Measurements from ENCODE around the gene UCHL5.
A peak's percentile ranks its signal among the peaks of the same experiment; 100 is the strongest.

UCHL5 gene

DNA sequence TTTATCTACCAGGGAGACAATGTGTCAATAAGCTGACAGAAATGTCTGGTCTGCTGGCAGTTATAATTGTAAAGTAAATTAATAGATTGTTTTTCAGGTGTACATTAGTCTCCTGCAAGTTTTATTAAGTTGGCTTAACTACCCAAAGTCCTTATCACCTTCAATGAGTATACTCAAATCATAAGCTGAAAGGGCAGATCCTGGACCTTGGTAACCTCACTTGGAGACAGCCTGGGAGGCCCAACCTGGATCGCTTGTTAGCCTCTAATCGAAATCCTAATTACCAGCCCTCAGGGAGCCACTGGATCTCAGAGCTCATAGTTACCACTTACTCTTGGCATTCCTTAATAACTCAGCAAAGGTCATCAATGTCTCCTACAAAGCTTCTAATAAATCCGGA lies 49.7 kb downstream of the UCHL5 start:
- no peaks in the 10 kb centered on the region for H3K27me3 ChIP-seq (ENCODE audit: insufficient read depth, poor library complexity, severe bottlenecking)
- TF ChIP-seq SPI1 (IDR thresholded peaks at IDR 0.05; ENCODE audit: borderline replicate concordance, low read depth) (no peak), GABPA (IDR thresholded peaks at IDR 0.05; ENCODE audit: low read depth) (no peak), POLR2AphosphoS5 (IDR thresholded peaks at IDR 0.05; ENCODE audit: low read depth) (no peak)
- TF ChIP-seq, protein P1, sequence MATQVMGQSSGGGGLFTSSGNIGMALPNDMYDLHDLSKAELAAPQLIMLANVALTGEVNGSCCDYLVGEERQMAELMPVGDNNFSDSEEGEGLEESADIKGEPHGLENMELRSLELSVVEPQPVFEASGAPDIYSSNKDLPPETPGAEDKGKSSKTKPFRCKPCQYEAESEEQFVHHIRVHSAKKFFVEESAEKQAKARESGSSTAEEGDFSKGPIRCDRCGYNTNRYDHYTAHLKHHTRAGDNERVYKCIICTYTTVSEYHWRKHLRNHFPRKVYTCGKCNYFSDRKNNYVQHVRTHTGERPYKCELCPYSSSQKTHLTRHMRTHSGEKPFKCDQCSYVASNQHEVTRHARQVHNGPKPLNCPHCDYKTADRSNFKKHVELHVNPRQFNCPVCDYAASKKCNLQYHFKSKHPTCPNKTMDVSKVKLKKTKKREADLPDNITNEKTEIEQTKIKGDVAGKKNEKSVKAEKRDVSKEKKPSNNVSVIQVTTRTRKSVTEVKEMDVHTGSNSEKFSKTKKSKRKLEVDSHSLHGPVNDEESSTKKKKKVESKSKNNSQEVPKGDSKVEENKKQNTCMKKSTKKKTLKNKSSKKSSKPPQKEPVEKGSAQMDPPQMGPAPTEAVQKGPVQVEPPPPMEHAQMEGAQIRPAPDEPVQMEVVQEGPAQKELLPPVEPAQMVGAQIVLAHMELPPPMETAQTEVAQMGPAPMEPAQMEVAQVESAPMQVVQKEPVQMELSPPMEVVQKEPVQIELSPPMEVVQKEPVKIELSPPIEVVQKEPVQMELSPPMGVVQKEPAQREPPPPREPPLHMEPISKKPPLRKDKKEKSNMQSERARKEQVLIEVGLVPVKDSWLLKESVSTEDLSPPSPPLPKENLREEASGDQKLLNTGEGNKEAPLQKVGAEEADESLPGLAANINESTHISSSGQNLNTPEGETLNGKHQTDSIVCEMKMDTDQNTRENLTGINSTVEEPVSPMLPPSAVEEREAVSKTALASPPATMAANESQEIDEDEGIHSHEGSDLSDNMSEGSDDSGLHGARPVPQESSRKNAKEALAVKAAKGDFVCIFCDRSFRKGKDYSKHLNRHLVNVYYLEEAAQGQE (IDR thresholded peaks at IDR 0.05; ENCODE audit: insufficient replicate concordance, low read depth) = no peak
- TF ChIP-seq, protein P2, sequence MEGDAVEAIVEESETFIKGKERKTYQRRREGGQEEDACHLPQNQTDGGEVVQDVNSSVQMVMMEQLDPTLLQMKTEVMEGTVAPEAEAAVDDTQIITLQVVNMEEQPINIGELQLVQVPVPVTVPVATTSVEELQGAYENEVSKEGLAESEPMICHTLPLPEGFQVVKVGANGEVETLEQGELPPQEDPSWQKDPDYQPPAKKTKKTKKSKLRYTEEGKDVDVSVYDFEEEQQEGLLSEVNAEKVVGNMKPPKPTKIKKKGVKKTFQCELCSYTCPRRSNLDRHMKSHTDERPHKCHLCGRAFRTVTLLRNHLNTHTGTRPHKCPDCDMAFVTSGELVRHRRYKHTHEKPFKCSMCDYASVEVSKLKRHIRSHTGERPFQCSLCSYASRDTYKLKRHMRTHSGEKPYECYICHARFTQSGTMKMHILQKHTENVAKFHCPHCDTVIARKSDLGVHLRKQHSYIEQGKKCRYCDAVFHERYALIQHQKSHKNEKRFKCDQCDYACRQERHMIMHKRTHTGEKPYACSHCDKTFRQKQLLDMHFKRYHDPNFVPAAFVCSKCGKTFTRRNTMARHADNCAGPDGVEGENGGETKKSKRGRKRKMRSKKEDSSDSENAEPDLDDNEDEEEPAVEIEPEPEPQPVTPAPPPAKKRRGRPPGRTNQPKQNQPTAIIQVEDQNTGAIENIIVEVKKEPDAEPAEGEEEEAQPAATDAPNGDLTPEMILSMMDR (IDR thresholded peaks at IDR 0.05; ENCODE audit: insufficient read depth, low read length) = no peak
- DNase-seq (ENCODE audit: low read depth in 1 of 2, low spot score in 1 of 2) = no peak
- no peak overlapping the region for H3K27ac ChIP-seq (replicated peaks)
- no peak overlapping the region for H3K4me3 ChIP-seq (replicated peaks; ENCODE audit: insufficient read depth, low read length)

DNA sequence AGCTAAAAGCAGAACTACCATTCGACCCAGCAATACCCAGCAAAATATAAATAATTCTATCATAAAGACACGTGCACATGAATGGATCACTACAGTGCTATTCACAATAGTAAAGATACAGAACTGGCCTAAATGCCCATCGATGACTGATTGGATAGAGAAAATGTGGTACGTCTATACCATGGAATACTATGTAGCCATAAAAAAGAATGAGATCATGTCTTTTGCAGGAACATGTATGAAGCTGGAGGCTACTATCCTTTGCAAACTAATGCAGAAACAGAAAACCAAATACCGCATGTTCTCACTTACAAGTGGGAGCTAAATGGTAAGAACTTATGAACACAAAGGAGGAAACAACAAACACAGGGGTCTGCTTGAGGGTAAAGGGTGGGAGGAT lies 53.4 kb downstream of the UCHL5 start:
- no peaks in the 10 kb centered on the region for H3K27me3 ChIP-seq (ENCODE audit: insufficient read depth, poor library complexity, severe bottlenecking)
- DNase-seq (ENCODE audit: low read depth in 1 of 2, low spot score in 1 of 2) = no peak
- no peak overlapping the region for H3K4me3 ChIP-seq (replicated peaks; ENCODE audit: insufficient read depth, low read length)
- no peak overlapping the region for H3K27ac ChIP-seq (replicated peaks)
- TF ChIP-seq, protein P1 (IDR thresholded peaks at IDR 0.05; ENCODE audit: insufficient replicate concordance, low read depth) = no peak
- TF ChIP-seq, protein P2 (IDR thresholded peaks at IDR 0.05; ENCODE audit: insufficient read depth, low read length) = no peak
- TF ChIP-seq POLR2AphosphoS5 (IDR thresholded peaks at IDR 0.05; ENCODE audit: low read depth) (no peak), SPI1 (IDR thresholded peaks at IDR 0.05; ENCODE audit: borderline replicate concordance, low read depth) (no peak), GABPA (IDR thresholded peaks at IDR 0.05; ENCODE audit: low read depth) (no peak)

DNA sequence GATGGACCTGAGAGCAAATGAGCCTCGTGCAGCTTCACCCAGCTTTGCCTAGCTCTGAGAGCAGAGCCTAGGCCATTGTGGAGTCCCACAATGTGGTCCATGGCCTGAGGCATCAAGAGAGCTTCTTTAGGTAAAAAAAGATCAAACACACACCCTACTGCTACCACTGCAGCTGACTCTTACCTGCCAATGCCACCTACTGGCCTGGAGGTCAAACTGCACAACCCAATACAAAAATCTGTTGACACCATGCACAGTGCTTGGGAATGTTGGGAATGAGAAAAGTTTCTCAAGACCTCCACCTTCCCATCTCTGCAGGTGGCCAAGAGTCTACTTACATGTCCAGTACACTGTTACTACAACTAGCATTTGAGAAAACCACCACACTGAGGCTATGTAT lies 60.6 kb downstream of the UCHL5 start:
- no peak for DNase-seq (ENCODE audit: low read depth in 1 of 2, low spot score in 1 of 2)
- TF ChIP-seq, protein P2 (IDR thresholded peaks at IDR 0.05; ENCODE audit: insufficient read depth, low read length) = peak; percentile 7
- TF ChIP-seq POLR2AphosphoS5 (IDR thresholded peaks at IDR 0.05; ENCODE audit: low read depth) = no peak
- Histone ChIP-seq H3K4me3 (replicated peaks; ENCODE audit: insufficient read depth, low read length) (no peak overlapping the region), H3K27me3 (ENCODE audit: insufficient read depth, poor library complexity, severe bottlenecking) (no peaks in the 10 kb centered on the region), H3K27ac (replicated peaks) (no peak overlapping the region)

DNA sequence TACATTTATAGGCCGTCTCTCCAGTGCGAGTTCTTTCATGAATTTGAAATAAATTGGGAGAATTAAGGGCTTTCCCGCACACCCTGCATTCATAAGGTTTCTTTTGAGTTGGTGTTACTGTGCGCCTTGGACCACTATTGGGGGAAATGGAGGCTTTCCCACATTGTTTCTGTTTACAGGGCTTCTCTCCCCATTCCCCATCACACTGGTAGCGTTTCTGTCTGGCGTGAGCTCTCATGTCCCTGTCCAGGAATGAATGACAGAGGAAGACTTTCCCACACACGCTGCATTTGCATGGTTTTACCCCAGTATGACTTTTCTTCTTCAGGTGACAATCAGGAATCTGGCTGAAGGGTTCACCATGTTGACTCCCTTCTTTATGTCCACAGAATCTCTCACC lies 65.0 kb downstream of the UCHL5 start:
- no peak for DNase-seq (ENCODE audit: low read depth in 1 of 2, low spot score in 1 of 2)
- H3K27me3 ChIP-seq (ENCODE audit: insufficient read depth, poor library complexity, severe bottlenecking) = no peaks in the 10 kb centered on the region
- H3K27ac ChIP-seq (replicated peaks) = no peak overlapping the region
- TF ChIP-seq, protein P1 (IDR thresholded peaks at IDR 0.05; ENCODE audit: insufficient replicate concordance, low read depth) = no peak
- TF ChIP-seq GABPA (IDR thresholded peaks at IDR 0.05; ENCODE audit: low read depth) (no peak), SPI1 (IDR thresholded peaks at IDR 0.05; ENCODE audit: borderline replicate concordance, low read depth) (no peak), POLR2AphosphoS5 (IDR thresholded peaks at IDR 0.05; ENCODE audit: low read depth) (no peak)
- TF ChIP-seq, protein P2 (IDR thresholded peaks at IDR 0.05; ENCODE audit: insufficient read depth, low read length) = no peak
- H3K4me3 ChIP-seq (replicated peaks; ENCODE audit: insufficient read depth, low read length) = no peak overlapping the region
